Effector memory CD4-positive, alpha-beta T cell (primary cell): Measurements from ENCODE around the gene COPA.

Source experiments
- DNase-seq, 3 donors: peaks; one replicate each; pipeline ENCODE4 v3.0.0-alpha.2; 2020
- H3K27ac ChIP-seq: 2 replicates; pipeline ENCODE4 v1.7.0; 2013; ENCODE audit warnings: mild to moderate bottlenecking, low read length, moderate library complexity; ENCODE audit not compliant: insufficient read depth, poor library complexity, severe bottlenecking
- H3K27me3 ChIP-seq: replicated peaks from 2 replicates; pipeline ENCODE4 v1.7.0; 2013; ENCODE audit warnings: mild to moderate bottlenecking, low read length; ENCODE audit not compliant: insufficient read depth, control insufficient read depth, poor library complexity, severe bottlenecking
- H3K36me3 ChIP-seq: 2 replicates; pipeline ENCODE4 v1.7.0; 2013; ENCODE audit warnings: mild to moderate bottlenecking, low read length, moderate library complexity; ENCODE audit not compliant: control insufficient read depth, insufficient read depth
- H3K4me1 ChIP-seq: 2 replicates; pipeline ENCODE4 v1.7.0; 2013; ENCODE audit warnings: low read length, mild to moderate bottlenecking; ENCODE audit not compliant: control insufficient read depth, insufficient read depth, poor library complexity, severe bottlenecking
- H3K4me3 ChIP-seq: 2 replicates; pipeline ENCODE4 v1.7.0; 2013; ENCODE audit warnings: low read length, low read depth, mild to moderate bottlenecking; ENCODE audit not compliant: insufficient read depth, poor library complexity, severe bottlenecking
- H3K9me3 ChIP-seq: 2 replicates; pipeline ENCODE4 v1.7.0; 2013; ENCODE audit warnings: mild to moderate bottlenecking, low read length, moderate library complexity; ENCODE audit not compliant: control insufficient read depth

COPA gene

DNA sequence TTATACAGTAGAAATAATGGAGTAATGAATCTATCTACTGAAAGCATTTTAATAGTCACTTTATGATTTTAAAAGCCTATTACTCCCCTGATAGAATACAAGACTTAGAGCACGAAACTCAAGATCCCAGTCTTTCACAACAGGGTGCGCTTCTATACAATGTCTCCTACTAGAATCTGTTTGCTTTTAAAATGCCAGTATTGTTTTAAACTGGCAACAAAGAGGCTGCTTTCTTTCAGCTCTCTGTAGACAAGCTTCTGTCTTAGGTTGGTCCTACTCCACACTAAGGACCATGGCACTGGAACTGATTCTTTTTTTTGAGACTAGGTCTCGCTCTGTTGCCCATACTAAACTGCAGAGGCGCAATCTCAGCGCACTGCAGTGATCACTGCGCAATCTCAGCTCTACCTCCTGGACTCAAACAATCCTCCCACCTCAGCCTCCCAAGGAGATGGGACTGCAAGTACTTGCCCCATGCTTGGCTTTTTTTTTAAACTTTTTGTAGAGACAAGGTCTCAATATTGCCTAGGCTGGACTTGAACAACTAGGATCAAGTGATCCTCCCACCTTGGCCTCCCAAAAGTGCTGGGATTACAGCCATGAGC is 85.5 kb downstream of the COPA start:
- no peak overlapping the region for H3K27ac ChIP-seq

DNA sequence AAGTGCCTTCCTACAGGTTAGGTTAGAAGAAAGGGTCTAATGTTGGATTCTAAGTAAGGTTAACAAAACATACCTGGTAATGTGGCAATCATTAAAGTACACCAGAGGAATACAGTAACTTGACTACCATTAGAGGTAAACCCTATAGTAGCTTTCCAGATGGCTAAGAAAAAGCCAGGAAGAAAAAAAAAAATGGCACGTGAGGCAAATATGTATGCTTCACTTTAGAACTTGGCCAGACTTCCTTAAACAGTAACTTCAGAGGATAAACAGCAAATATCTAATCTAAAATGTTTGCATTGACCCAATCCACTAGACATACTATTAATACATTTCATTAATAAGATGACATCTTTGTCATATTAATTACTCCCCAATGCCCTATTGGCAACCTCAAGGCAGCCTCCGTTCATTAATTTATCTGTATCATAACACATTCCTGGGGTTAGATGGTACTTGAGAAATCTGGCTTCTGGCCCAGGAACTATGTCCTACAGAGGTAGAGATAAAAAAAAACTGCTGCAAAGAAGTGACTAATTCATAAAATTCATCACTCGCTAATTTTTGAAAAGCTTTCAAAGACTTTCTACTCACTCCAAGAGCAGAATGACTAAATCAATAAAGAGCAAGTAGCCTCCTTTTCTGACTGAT is 86.5 kb downstream of the COPA start:
- H3K4me1 ChIP-seq: peaks cover 17% of the 10 kb centered on the region
- no peak for DNase-seq
- no peaks in the 10 kb centered on the region for H3K9me3 ChIP-seq
- H3K27me3 ChIP-seq: no peaks in the 10 kb centered on the region
- H3K27ac ChIP-seq: no peak overlapping the region
- H3K4me3 ChIP-seq: no peak overlapping the region
- H3K36me3 ChIP-seq: no peaks in the 10 kb centered on the region

More for the DNA sequence above, 85.5 kb downstream of the COPA start:
- no peak for DNase-seq
- Histone ChIP-seq H3K4me3 (no peak overlapping the region), H3K9me3 (no peaks in the 10 kb centered on the region), H3K36me3 (no peaks in the 10 kb centered on the region), H3K4me1 (peaks cover 17% of the 10 kb centered on the region), H3K27me3 (no peaks in the 10 kb centered on the region)

DNA sequence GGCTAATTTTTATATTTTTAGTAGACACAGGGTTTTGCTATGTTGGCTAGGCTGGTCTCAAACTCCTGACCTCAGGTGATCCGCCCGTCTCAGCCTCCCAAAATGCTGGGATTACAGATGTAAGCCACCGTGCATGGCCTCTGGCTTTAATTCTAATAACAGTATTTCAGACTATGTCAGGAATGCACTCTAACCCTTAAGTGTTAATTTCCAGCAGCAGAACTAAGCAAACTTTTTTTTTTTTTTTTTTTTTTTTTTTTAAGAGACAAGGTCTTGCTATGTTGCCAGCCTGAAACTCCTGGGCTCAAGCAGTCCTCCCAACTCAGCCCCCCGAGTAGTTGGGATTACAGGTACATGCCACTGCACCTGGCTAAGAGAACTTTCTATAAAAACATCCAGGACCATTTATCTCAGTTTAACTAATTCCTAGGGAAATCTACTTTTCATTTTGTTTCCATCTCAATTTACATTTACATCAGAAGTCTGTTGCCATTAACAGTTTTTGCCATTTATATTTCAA is 87.2 kb downstream of the COPA start:
- Histone ChIP-seq H3K36me3 (no peaks in the 10 kb centered on the region), H3K4me3 (no peak overlapping the region), H3K9me3 (no peaks in the 10 kb centered on the region), H3K4me1 (peaks cover 13% of the 10 kb centered on the region), H3K27ac (no peak overlapping the region), H3K27me3 (no peaks in the 10 kb centered on the region)
- no peak for DNase-seq

DNA sequence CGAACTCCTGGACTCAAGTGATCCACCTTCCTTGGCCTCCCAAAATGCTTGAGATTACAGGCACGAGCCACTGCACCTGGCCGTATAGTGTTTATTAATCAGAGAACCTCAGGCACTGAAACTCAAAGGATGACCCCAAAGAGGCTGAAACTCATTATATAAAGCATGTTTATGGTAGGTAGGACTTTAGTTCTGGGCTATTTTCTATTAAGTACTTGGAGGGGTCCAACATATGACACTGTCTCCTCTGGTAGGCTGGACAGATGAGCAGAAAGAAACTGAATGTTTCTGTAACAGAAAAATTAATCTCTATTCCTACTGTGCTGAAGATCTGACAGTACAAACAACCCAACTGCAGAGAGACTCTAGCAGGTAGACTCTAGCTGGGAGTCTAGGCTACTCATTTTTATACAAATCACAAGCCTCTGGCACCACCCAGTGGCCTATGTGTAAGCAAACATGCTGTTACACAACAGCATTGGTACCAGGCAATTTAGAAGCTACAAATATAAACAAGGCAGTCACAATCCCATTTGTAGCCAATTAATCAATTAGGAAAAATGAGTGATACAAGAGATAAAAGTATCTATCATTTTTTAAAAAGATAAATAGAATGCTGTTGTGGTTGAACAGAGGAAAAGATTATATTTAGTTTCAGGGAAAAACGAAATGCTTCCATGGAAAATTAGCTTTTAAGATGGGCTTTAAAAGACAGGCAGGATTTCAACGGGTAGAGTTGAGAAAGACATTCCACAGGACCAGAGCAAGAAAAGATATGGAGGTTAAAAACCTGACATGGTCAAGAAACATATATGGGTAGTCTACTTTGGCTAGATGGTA is 91.1 kb downstream of the COPA start:
- peak; percentile 16 to 47 (median 29) for DNase-seq
- H3K9me3 ChIP-seq: no peaks in the 10 kb centered on the region
- H3K4me3 ChIP-seq: no peak overlapping the region
- no peaks in the 10 kb centered on the region for H3K36me3 ChIP-seq
- no peaks in the 10 kb centered on the region for H3K27me3 ChIP-seq
- H3K4me1 ChIP-seq: peaks cover 3% of the 10 kb centered on the region
- H3K27ac ChIP-seq: no peak overlapping the region

DNA sequence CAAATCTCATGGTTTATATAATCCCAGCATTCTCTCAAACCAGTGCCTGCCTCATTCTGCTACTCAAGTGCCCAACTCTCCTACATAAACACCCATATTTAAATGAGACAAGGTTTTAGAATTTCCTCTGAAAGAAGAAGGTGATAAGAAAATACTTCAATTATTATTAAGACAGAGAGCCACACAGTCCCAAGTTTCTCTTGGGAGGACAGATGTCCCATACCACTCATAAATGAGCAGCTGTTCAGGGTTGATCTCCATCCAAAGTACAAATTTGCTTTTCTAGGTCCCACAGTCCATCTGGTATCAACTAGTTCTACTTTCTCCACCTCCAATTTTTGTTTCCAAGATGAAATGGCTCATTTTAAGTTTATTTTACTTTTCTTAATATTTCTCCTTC is 92.0 kb downstream of the COPA start:
- Histone ChIP-seq H3K4me3 (no peak overlapping the region), H3K9me3 (no peaks in the 10 kb centered on the region), H3K27ac (no peak overlapping the region), H3K4me1 (no peaks in the 10 kb centered on the region), H3K27me3 (no peaks in the 10 kb centered on the region), H3K36me3 (no peaks in the 10 kb centered on the region)
- DNase-seq: no peak

DNA sequence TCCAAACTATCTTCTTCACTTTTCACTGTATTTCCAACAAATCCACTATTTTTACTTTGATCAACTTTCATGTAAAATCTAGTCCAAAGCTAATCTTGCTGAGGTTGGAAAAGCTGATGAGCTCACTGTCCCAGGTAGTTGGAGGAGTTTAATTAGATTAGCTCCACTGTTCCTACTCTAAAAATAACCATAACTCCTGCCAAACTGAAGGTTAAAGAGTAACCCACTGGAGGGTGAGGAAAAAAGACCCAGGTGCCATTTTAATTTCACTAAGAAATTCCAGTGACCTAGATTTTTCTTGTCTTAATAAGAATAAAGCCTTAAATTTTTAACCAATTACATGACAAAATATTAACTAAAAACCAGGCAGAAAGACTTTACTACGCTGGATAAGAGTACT is 96.0 kb downstream of the COPA start:
- Histone ChIP-seq H3K27ac (no peak overlapping the region), H3K27me3 (no peaks in the 10 kb centered on the region), H3K4me3 (no peak overlapping the region), H3K4me1 (no peaks in the 10 kb centered on the region), H3K9me3 (no peaks in the 10 kb centered on the region), H3K36me3 (peaks cover 14% of the 10 kb centered on the region)
- no peak for DNase-seq

DNA sequence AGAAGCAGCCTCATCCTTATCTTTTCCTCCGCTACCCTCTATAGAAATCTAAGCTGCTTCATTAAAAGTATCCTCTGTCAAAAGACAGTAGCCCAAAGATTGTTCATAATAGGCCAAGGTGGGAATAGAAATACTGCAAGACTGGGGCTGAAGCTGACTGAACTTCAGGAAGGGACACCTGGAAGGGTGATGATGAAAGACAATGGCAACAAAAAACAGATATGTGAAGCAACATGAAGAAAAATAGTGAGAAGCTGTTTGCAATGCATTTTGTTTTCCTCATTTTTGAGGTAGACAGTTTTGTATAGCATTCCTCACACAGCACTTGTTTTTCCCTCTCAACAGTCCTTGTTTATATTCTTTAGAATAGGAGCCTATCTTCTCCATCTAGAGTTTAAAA is 97.6 kb downstream of the COPA start:
- Histone ChIP-seq H3K27ac (no peak overlapping the region), H3K36me3 (peaks cover 14% of the 10 kb centered on the region), H3K27me3 (no peaks in the 10 kb centered on the region), H3K4me1 (no peaks in the 10 kb centered on the region), H3K9me3 (no peaks in the 10 kb centered on the region), H3K4me3 (no peak overlapping the region)
- DNase-seq: no peak

DNA sequence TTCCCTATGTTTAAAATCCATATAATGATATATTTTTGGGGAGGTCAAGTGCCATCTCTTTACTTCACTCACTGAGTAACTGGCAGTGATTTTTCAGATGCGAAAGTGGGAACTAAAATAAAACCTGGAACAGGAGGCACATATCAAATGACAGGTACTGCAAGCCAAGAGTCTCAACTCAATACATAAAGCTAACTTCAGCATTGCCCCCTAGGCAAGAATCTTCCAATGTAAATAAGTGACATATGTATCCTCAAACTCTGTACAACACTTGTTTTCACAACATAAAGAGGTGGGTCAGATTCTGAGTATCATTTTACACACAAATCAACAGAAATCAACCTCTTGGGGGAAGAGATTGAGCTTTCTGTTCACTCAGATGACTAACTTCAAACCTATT is 98.8 kb downstream of the COPA start:
- Histone ChIP-seq H3K27ac (no peak overlapping the region), H3K9me3 (no peaks in the 10 kb centered on the region), H3K4me1 (no peaks in the 10 kb centered on the region), H3K36me3 (peaks cover 26% of the 10 kb centered on the region), H3K4me3 (no peak overlapping the region), H3K27me3 (no peaks in the 10 kb centered on the region)
- DNase-seq: no peak

DNA sequence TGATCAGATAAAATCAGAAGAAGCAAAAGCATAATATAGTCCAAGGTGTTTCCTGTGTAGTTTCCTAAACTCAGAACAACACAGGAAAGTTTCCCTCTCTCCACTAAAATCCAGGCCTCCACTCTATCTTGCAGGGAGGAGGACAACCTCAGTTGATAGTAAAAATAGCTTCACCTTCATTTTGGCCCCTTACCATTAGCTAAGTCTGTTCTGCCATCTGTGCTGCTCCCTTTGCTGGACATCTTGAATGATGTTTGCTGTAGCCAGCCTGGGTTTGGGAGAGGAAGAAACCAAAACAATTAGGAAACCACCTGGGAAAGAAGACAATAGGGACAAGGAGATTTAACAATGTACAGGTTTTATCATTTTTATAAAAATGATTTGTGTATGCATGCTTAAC is 99.3 kb downstream of the COPA start:
- Histone ChIP-seq H3K27me3 (no peaks in the 10 kb centered on the region), H3K27ac (no peak overlapping the region), H3K4me3 (no peak overlapping the region), H3K4me1 (no peaks in the 10 kb centered on the region), H3K9me3 (no peaks in the 10 kb centered on the region), H3K36me3 (peaks cover 30% of the 10 kb centered on the region)
- DNase-seq: no peak
